ENCODE measurements around the gene ELOF1. TPM values are rescaled to one million over a fixed set of nuclear protein-coding genes. Genes with fewer than 3 reads are reported as not detected.

ELOF1 gene
- total and polyA plus RNA-seq, 2 of the 13 experiments (the other 11 are each of a cell fraction or from before 2014, with no cell fraction given), result 14.5 to 43.2 TPM

- TF ChIP-seq, protein P1, sequence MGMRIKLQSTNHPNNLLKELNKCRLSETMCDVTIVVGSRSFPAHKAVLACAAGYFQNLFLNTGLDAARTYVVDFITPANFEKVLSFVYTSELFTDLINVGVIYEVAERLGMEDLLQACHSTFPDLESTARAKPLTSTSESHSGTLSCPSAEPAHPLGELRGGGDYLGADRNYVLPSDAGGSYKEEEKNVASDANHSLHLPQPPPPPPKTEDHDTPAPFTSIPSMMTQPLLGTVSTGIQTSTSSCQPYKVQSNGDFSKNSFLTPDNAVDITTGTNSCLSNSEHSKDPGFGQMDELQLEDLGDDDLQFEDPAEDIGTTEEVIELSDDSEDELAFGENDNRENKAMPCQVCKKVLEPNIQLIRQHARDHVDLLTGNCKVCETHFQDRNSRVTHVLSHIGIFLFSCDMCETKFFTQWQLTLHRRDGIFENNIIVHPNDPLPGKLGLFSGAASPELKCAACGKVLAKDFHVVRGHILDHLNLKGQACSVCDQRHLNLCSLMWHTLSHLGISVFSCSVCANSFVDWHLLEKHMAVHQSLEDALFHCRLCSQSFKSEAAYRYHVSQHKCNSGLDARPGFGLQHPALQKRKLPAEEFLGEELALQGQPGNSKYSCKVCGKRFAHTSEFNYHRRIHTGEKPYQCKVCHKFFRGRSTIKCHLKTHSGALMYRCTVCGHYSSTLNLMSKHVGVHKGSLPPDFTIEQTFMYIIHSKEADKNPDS (CRISPR knock-in tag; IDR thresholded peaks at IDR 0.05), result no peak
- TF ChIP-seq, protein P2, sequence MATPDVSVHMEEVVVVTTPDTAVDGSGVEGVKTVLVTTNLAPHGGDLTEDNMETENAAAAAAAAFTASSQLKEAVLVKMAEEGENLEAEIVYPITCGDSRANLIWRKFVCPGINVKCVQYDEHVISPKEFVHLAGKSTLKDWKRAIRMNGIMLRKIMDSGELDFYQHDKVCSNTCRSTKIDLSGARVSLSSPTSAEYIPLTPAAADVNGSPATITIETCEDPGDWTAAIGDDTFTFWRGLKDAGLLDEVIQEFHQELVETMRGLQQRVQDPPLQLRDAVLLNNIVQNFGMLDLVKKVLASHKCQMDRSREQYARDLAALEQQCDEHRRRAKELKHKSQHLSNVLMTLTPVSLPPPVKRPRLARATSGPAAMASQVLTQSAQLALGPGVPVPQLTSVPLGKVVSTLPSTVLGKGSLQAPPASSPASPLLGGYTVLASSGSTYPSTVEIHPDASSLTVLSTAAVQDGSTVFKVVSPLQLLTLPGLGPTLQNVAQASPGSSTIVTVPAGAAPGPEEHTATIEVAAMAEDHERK (CRISPR knock-in tag; IDR thresholded peaks at IDR 0.05; ENCODE audit: low read depth), result no peak
- TF ChIP-seq ATM (IDR thresholded peaks at IDR 0.05; ENCODE audit: borderline replicate concordance) (no peak), EHMT2 (IDR thresholded peaks at IDR 0.05; ENCODE audit: borderline replicate concordance, low read depth, low read length) (no peak), ZNF207 (IDR thresholded peaks at IDR 0.05; ENCODE audit: borderline replicate concordance) (no peak), ISL2 (CRISPR knock-in tag; IDR thresholded peaks at IDR 0.05) (0 out of 2 replicates have a peak, but pooled peaks have one; percentile 24), PHF8 (CRISPR knock-in tag; IDR thresholded peaks at IDR 0.05) (peak; percentile 100), USF2 (IDR thresholded peaks at IDR 0.05; ENCODE audit: low read depth, low read length) (no peak), USF2 (CRISPR knock-in tag; IDR thresholded peaks at IDR 0.05; ENCODE audit: borderline replicate concordance) (no peak), MED8 (CRISPR knock-in tag; IDR thresholded peaks at IDR 0.05; ENCODE audit: insufficient replicate concordance) (peak; percentile 74)
- TF ChIP-seq, protein P3, sequence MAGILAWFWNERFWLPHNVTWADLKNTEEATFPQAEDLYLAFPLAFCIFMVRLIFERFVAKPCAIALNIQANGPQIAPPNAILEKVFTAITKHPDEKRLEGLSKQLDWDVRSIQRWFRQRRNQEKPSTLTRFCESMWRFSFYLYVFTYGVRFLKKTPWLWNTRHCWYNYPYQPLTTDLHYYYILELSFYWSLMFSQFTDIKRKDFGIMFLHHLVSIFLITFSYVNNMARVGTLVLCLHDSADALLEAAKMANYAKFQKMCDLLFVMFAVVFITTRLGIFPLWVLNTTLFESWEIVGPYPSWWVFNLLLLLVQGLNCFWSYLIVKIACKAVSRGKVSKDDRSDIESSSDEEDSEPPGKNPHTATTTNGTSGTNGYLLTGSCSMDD (CRISPR knock-in tag; IDR thresholded peaks at IDR 0.05), result no peak
- TF ChIP-seq, protein P4, sequence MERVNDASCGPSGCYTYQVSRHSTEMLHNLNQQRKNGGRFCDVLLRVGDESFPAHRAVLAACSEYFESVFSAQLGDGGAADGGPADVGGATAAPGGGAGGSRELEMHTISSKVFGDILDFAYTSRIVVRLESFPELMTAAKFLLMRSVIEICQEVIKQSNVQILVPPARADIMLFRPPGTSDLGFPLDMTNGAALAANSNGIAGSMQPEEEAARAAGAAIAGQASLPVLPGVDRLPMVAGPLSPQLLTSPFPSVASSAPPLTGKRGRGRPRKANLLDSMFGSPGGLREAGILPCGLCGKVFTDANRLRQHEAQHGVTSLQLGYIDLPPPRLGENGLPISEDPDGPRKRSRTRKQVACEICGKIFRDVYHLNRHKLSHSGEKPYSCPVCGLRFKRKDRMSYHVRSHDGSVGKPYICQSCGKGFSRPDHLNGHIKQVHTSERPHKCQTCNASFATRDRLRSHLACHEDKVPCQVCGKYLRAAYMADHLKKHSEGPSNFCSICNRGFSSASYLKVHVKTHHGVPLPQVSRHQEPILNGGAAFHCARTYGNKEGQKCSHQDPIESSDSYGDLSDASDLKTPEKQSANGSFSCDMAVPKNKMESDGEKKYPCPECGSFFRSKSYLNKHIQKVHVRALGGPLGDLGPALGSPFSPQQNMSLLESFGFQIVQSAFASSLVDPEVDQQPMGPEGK (CRISPR knock-in tag; IDR thresholded peaks at IDR 0.05), result peak; percentile 58
- TF ChIP-seq, protein P5, sequence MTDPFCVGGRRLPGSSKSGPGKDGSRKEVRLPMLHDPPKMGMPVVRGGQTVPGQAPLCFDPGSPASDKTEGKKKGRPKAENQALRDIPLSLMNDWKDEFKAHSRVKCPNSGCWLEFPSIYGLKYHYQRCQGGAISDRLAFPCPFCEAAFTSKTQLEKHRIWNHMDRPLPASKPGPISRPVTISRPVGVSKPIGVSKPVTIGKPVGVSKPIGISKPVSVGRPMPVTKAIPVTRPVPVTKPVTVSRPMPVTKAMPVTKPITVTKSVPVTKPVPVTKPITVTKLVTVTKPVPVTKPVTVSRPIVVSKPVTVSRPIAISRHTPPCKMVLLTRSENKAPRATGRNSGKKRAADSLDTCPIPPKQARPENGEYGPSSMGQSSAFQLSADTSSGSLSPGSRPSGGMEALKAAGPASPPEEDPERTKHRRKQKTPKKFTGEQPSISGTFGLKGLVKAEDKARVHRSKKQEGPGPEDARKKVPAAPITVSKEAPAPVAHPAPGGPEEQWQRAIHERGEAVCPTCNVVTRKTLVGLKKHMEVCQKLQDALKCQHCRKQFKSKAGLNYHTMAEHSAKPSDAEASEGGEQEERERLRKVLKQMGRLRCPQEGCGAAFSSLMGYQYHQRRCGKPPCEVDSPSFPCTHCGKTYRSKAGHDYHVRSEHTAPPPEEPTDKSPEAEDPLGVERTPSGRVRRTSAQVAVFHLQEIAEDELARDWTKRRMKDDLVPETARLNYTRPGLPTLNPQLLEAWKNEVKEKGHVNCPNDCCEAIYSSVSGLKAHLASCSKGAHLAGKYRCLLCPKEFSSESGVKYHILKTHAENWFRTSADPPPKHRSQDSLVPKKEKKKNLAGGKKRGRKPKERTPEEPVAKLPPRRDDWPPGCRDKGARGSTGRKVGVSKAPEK (CRISPR knock-in tag; IDR thresholded peaks at IDR 0.05; ENCODE audit: borderline replicate concordance), result 0 out of 2 replicates have a peak, but pooled peaks have one; percentile 48
Observed at GRCh38 chr19:11597202-11598102, 38.4 kb upstream of the ELOF1 start, which contains the start of gene ZNF627 (continued).
